ENCODE data around the gene ZNF804B.

Gene ZNF804B

GRCh38 chr7:89029864-89030263 is 270.4 kb downstream of the ZNF804B start:
- Histone ChIP-seq H3K36me3 (ENCODE audit: control insufficient read depth, insufficient read depth, low read length) (no peaks in the 10 kb centered on the region), H3K4me3 (ENCODE audit: low read depth, low read length) (no peak overlapping the region), H3K27me3 (ENCODE audit: control insufficient read depth, insufficient read depth, low read length) (no peaks in the 10 kb centered on the region), H3K9ac (ENCODE audit: low read depth, low read length) (no peak overlapping the region), H3K9me3 (ENCODE audit: control insufficient read depth, insufficient read depth, low read length) (no peaks in the 10 kb centered on the region), H3K4me1 (ENCODE audit: control insufficient read depth, insufficient read depth, low read length) (no peaks in the 10 kb centered on the region), H3K27ac (ENCODE audit: low read depth, low read length) (no peak overlapping the region)

GRCh38 chr7:89041240-89041639 is 281.7 kb downstream of the ZNF804B start:
- Histone ChIP-seq H3K9ac (ENCODE audit: low read depth, low read length) (no peak overlapping the region), H3K9me3 (ENCODE audit: control insufficient read depth, insufficient read depth, low read length) (peaks cover 16% of the 10 kb centered on the region), H3K27ac (ENCODE audit: low read depth, low read length) (no peak overlapping the region), H3K36me3 (ENCODE audit: control insufficient read depth, insufficient read depth, low read length) (no peaks in the 10 kb centered on the region), H3K4me1 (ENCODE audit: control insufficient read depth, insufficient read depth, low read length) (no peaks in the 10 kb centered on the region), H3K4me3 (ENCODE audit: low read depth, low read length) (no peak overlapping the region), H3K27me3 (ENCODE audit: control insufficient read depth, insufficient read depth, low read length) (no peaks in the 10 kb centered on the region)

GRCh38 chr7:89042940-89043339 is 283.4 kb downstream of the ZNF804B start:
- Histone ChIP-seq H3K4me3 (ENCODE audit: low read depth, low read length) (no peak overlapping the region), H3K27me3 (ENCODE audit: control insufficient read depth, insufficient read depth, low read length) (no peaks in the 10 kb centered on the region), H3K9ac (ENCODE audit: low read depth, low read length) (no peak overlapping the region), H3K9me3 (ENCODE audit: control insufficient read depth, insufficient read depth, low read length) (peaks cover 21% of the 10 kb centered on the region), H3K4me1 (ENCODE audit: control insufficient read depth, insufficient read depth, low read length) (no peaks in the 10 kb centered on the region), H3K36me3 (ENCODE audit: control insufficient read depth, insufficient read depth, low read length) (no peaks in the 10 kb centered on the region), H3K27ac (ENCODE audit: low read depth, low read length) (no peak overlapping the region)

GRCh38 chr7:89049043-89049442 is 289.5 kb downstream of the ZNF804B start:
- H3K9ac ChIP-seq (ENCODE audit: low read depth, low read length), result no peak overlapping the region
- no peaks in the 10 kb centered on the region for H3K4me1 ChIP-seq (ENCODE audit: control insufficient read depth, insufficient read depth, low read length)
- H3K27ac ChIP-seq (ENCODE audit: low read depth, low read length), result no peak overlapping the region

GRCh38 chr7:89053130-89053529 is 293.6 kb downstream of the ZNF804B start:
- Histone ChIP-seq H3K4me1 (ENCODE audit: control insufficient read depth, insufficient read depth, low read length) (no peaks in the 10 kb centered on the region), H3K27ac (ENCODE audit: low read depth, low read length) (no peak overlapping the region), H3K36me3 (ENCODE audit: control insufficient read depth, insufficient read depth, low read length) (no peaks in the 10 kb centered on the region), H3K27me3 (ENCODE audit: control insufficient read depth, insufficient read depth, low read length) (no peaks in the 10 kb centered on the region), H3K4me3 (ENCODE audit: low read depth, low read length) (no peak overlapping the region), H3K9ac (ENCODE audit: low read depth, low read length) (no peak overlapping the region), H3K9me3 (ENCODE audit: control insufficient read depth, insufficient read depth, low read length) (no peaks in the 10 kb centered on the region)

More at GRCh38 chr7:89049043-89049442, 289.5 kb downstream of the ZNF804B start:
- Histone ChIP-seq H3K4me3 (ENCODE audit: low read depth, low read length) (no peak overlapping the region), H3K36me3 (ENCODE audit: control insufficient read depth, insufficient read depth, low read length) (no peaks in the 10 kb centered on the region), H3K9me3 (ENCODE audit: control insufficient read depth, insufficient read depth, low read length) (peaks cover 18% of the 10 kb centered on the region), H3K27me3 (ENCODE audit: control insufficient read depth, insufficient read depth, low read length) (no peaks in the 10 kb centered on the region)

GRCh38 chr7:89054361-89054760 is 294.9 kb downstream of the ZNF804B start:
- no peaks in the 10 kb centered on the region for H3K36me3 ChIP-seq (ENCODE audit: control insufficient read depth, insufficient read depth, low read length)
- no peak overlapping the region for H3K9ac ChIP-seq (ENCODE audit: low read depth, low read length)
- H3K4me1 ChIP-seq (ENCODE audit: control insufficient read depth, insufficient read depth, low read length), result no peaks in the 10 kb centered on the region
- no peaks in the 10 kb centered on the region for H3K27me3 ChIP-seq (ENCODE audit: control insufficient read depth, insufficient read depth, low read length)
- no peak overlapping the region for H3K27ac ChIP-seq (ENCODE audit: low read depth, low read length)
- H3K4me3 ChIP-seq (ENCODE audit: low read depth, low read length), result no peak overlapping the region
- no peaks in the 10 kb centered on the region for H3K9me3 ChIP-seq (ENCODE audit: control insufficient read depth, insufficient read depth, low read length)

- H3K27me3 ChIP-seq (ENCODE audit: control insufficient read depth, insufficient read depth, low read length), result no peaks in the 10 kb centered on the region
- no peak overlapping the region for H3K27ac ChIP-seq (ENCODE audit: low read depth, low read length)
- no peaks in the 10 kb centered on the region for H3K4me1 ChIP-seq (ENCODE audit: control insufficient read depth, insufficient read depth, low read length)
- H3K9ac ChIP-seq (ENCODE audit: low read depth, low read length), result no peak overlapping the region
- no peaks in the 10 kb centered on the region for H3K36me3 ChIP-seq (ENCODE audit: control insufficient read depth, insufficient read depth, low read length)
- no peaks in the 10 kb centered on the region for H3K9me3 ChIP-seq (ENCODE audit: control insufficient read depth, insufficient read depth, low read length)
- no peak overlapping the region for H3K4me3 ChIP-seq (ENCODE audit: low read depth, low read length)
Observed at GRCh38 chr7:89060234-89060633, 300.7 kb downstream of the ZNF804B start.

- H3K9ac ChIP-seq (ENCODE audit: low read depth, low read length), result no peak overlapping the region
- no peaks in the 10 kb centered on the region for H3K9me3 ChIP-seq (ENCODE audit: control insufficient read depth, insufficient read depth, low read length)
- no peaks in the 10 kb centered on the region for H3K27me3 ChIP-seq (ENCODE audit: control insufficient read depth, insufficient read depth, low read length)
Observed at GRCh38 chr7:89064831-89065230, 305.3 kb downstream of the ZNF804B start.

GRCh38 chr7:89067048-89067447 is 307.5 kb downstream of the ZNF804B start:
- no peak overlapping the region for H3K9ac ChIP-seq (ENCODE audit: low read depth, low read length)
- no peaks in the 10 kb centered on the region for H3K36me3 ChIP-seq (ENCODE audit: control insufficient read depth, insufficient read depth, low read length)
- H3K9me3 ChIP-seq (ENCODE audit: control insufficient read depth, insufficient read depth, low read length), result no peaks in the 10 kb centered on the region
- no peak overlapping the region for H3K27ac ChIP-seq (ENCODE audit: low read depth, low read length)
- no peaks in the 10 kb centered on the region for H3K27me3 ChIP-seq (ENCODE audit: control insufficient read depth, insufficient read depth, low read length)
- no peaks in the 10 kb centered on the region for H3K4me1 ChIP-seq (ENCODE audit: control insufficient read depth, insufficient read depth, low read length)
- no peak overlapping the region for H3K4me3 ChIP-seq (ENCODE audit: low read depth, low read length)

More at GRCh38 chr7:89064831-89065230, 305.3 kb downstream of the ZNF804B start:
- Histone ChIP-seq H3K27ac (ENCODE audit: low read depth, low read length) (no peak overlapping the region), H3K4me1 (ENCODE audit: control insufficient read depth, insufficient read depth, low read length) (no peaks in the 10 kb centered on the region), H3K4me3 (ENCODE audit: low read depth, low read length) (no peak overlapping the region), H3K36me3 (ENCODE audit: control insufficient read depth, insufficient read depth, low read length) (no peaks in the 10 kb centered on the region)

- Histone ChIP-seq H3K9ac (ENCODE audit: low read depth, low read length) (no peak overlapping the region), H3K4me3 (ENCODE audit: low read depth, low read length) (no peak overlapping the region), H3K27me3 (ENCODE audit: control insufficient read depth, insufficient read depth, low read length) (no peaks in the 10 kb centered on the region), H3K9me3 (ENCODE audit: control insufficient read depth, insufficient read depth, low read length) (peaks cover 5% of the 10 kb centered on the region; the same call in 1 of the 2 replicates), H3K27ac (ENCODE audit: low read depth, low read length) (no peak overlapping the region), H3K4me1 (ENCODE audit: control insufficient read depth, insufficient read depth, low read length) (no peaks in the 10 kb centered on the region), H3K36me3 (ENCODE audit: control insufficient read depth, insufficient read depth, low read length) (no peaks in the 10 kb centered on the region)
Observed at GRCh38 chr7:89072081-89072480, 312.6 kb downstream of the ZNF804B start.

GRCh38 chr7:89073776-89074175 is 314.3 kb downstream of the ZNF804B start:
- Histone ChIP-seq H3K4me3 (ENCODE audit: low read depth, low read length) (no peak overlapping the region), H3K27ac (ENCODE audit: low read depth, low read length) (no peak overlapping the region), H3K9me3 (ENCODE audit: control insufficient read depth, insufficient read depth, low read length) (peaks cover 5% of the 10 kb centered on the region; the same call in 1 of the 2 replicates), H3K9ac (ENCODE audit: low read depth, low read length) (no peak overlapping the region), H3K36me3 (ENCODE audit: control insufficient read depth, insufficient read depth, low read length) (no peaks in the 10 kb centered on the region), H3K27me3 (ENCODE audit: control insufficient read depth, insufficient read depth, low read length) (no peaks in the 10 kb centered on the region), H3K4me1 (ENCODE audit: control insufficient read depth, insufficient read depth, low read length) (no peaks in the 10 kb centered on the region)

- Histone ChIP-seq H3K27ac (ENCODE audit: low read depth, low read length) (no peak overlapping the region), H3K27me3 (ENCODE audit: control insufficient read depth, insufficient read depth, low read length) (no peaks in the 10 kb centered on the region), H3K9ac (ENCODE audit: low read depth, low read length) (no peak overlapping the region), H3K9me3 (ENCODE audit: control insufficient read depth, insufficient read depth, low read length) (peaks cover 5% of the 10 kb centered on the region; the same call in 1 of the 2 replicates), H3K36me3 (ENCODE audit: control insufficient read depth, insufficient read depth, low read length) (no peaks in the 10 kb centered on the region), H3K4me3 (ENCODE audit: low read depth, low read length) (no peak overlapping the region), H3K4me1 (ENCODE audit: control insufficient read depth, insufficient read depth, low read length) (no peaks in the 10 kb centered on the region)
Observed at GRCh38 chr7:89077992-89078391, 318.5 kb downstream of the ZNF804B start.
